ENCODE data around the gene TREML2.

The TREML2 gene

DNA sequence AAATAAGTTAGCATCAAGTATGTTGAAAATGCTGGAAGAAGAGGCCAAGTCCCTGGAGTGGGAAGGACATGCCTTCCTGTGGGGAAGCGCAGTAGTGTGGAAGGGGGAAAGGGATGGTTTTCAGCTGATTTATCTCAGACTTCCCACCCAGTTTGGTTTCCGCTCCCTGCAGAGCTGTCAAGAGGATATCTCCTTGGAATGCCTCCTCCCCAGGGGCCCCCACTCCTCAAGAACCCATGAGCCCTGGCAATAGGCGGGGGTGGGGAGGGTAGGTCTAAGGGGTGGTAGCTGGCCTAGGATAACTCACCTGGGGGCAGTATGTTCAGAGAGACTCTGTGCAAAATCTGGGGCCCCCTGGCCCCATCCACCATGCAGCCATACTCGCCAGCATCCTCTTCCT is 47.5 kb downstream of the TREML2 start:
- Histone ChIP-seq H3K36me3 (ENCODE audit: control insufficient read depth in 4 of 4, insufficient read depth in 4 of 4, low read length in 3 of 4) (no peaks in the 10 kb centered on the region), H3K9me3 (ENCODE audit: control extremely low read depth in 1 of 5, control insufficient read depth in 4 of 5, insufficient read depth in 2 of 5, low read depth in 1 of 5, low read length in 4 of 5) (no peaks in the 10 kb centered on the region), H3K27me3 (replicated peaks in 2 of 5; ENCODE audit: control insufficient read depth in 4 of 5, insufficient read depth in 5 of 5, low read length in 4 of 5) (no peaks in the 10 kb centered on the region), H3K27ac (ENCODE audit: insufficient read depth in 1 of 2, low read depth in 1 of 2, low read length in 2 of 2, poor library complexity in 1 of 2, severe bottlenecking in 2 of 2) (no peak overlapping the region), H3K4me3 (ENCODE audit: control insufficient read depth in 1 of 7, extremely low read depth in 1 of 7, insufficient read depth in 4 of 7, low read depth in 2 of 7, low read length in 6 of 7) (no peak overlapping the region), H3K4me1 (ENCODE audit: control extremely low read depth in 1 of 4, control insufficient read depth in 4 of 4, insufficient read depth in 4 of 4, low read length in 3 of 4) (peaks cover 0 to 8% (median 4%) of the 10 kb centered on the region in 4 experiments)
- WGBS (ENCODE audit: insufficient coverage) = 90% methylated on average over 1 of the region's 4 CpGs
- POLR2A ChIA-PET = no interaction called here
- no peak for DNase-seq
- CTCF ChIA-PET = interaction anchor here (0.7 to 1.6 kb wide), 3 partner anchors 17 to 166 kb away, joined by 3 read pairs; no protein-coding TSS in a partner anchor

DNA sequence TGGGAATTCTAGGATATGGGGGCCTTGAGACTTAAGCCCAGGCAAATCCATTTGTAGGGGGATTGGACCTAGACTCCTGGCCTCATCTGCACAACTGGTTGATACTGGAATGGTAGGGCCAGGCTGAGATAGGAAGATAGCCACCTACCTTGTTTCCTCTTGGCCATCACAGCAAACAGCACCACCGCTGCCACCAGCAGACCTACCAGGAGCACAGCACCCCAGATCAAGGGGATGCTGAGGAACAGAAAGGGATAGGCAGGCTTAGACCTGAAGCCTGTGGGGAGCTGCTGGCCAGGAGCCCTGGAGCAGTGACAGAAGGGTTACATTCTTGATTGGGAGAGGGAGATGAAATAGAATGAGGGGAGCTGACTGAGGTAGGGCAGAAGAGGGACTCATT is 50.3 kb downstream of the TREML2 start:
- no peak for DNase-seq
- WGBS (ENCODE audit: insufficient coverage) = 100% methylated on average over 1 of the region's 1 CpG
- Histone ChIP-seq H3K27ac (ENCODE audit: insufficient read depth in 1 of 2, low read depth in 1 of 2, low read length in 2 of 2, poor library complexity in 1 of 2, severe bottlenecking in 2 of 2) (no peak overlapping the region), H3K27me3 (replicated peaks in 2 of 5; ENCODE audit: control insufficient read depth in 4 of 5, insufficient read depth in 5 of 5, low read length in 4 of 5) (no peaks in the 10 kb centered on the region), H3K4me3 (ENCODE audit: control insufficient read depth in 1 of 7, extremely low read depth in 1 of 7, insufficient read depth in 4 of 7, low read depth in 2 of 7, low read length in 6 of 7) (no peak overlapping the region), H3K36me3 (ENCODE audit: control insufficient read depth in 4 of 4, insufficient read depth in 4 of 4, low read length in 3 of 4) (no peaks in the 10 kb centered on the region), H3K4me1 (ENCODE audit: control extremely low read depth in 1 of 4, control insufficient read depth in 4 of 4, insufficient read depth in 4 of 4, low read length in 3 of 4) (peaks cover 0 to 8% (median 4%) of the 10 kb centered on the region in 4 experiments), H3K9me3 (ENCODE audit: control extremely low read depth in 1 of 5, control insufficient read depth in 4 of 5, insufficient read depth in 2 of 5, low read depth in 1 of 5, low read length in 4 of 5) (no peaks in the 10 kb centered on the region)
- ChIA-PET CTCF (interaction anchor here (1.5 kb wide), 1 partner anchor 14 kb away, joined by 4 read pairs; no protein-coding TSS in a partner anchor), POLR2A (no interaction called here)

DNA sequence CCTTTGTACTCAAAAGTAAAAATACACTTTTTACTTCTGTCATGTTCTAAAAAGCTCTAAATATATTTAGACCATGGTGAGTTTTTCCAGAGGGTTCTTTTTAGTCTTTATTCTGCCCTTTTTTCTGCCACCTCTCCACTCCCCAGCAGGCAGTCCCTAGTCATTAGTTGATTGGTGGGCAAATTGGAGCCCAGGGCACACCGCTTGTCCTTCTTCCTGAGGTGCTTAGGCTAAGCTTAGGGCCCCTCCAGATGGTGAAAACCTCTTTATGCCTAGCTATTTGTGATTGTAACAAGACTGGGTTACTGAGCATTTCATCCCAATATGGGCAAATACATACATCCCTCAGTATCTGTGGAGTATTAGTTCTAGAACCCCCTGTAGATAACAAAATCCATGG is 53.0 kb downstream of the TREML2 start:
- H3K27me3 ChIP-seq (replicated peaks in 2 of 5; ENCODE audit: control insufficient read depth in 4 of 5, insufficient read depth in 5 of 5, low read length in 4 of 5) = no peaks in the 10 kb centered on the region
- no peak for DNase-seq
- H3K4me3 ChIP-seq (ENCODE audit: control insufficient read depth in 1 of 7, extremely low read depth in 1 of 7, insufficient read depth in 4 of 7, low read depth in 2 of 7, low read length in 6 of 7) = no peak overlapping the region
- H3K9me3 ChIP-seq (ENCODE audit: control extremely low read depth in 1 of 5, control insufficient read depth in 4 of 5, insufficient read depth in 2 of 5, low read depth in 1 of 5, low read length in 4 of 5) = peaks cover 0 to 3% (median 0%) of the 10 kb centered on the region in 5 experiments
- no peaks in the 10 kb centered on the region for H3K36me3 ChIP-seq (ENCODE audit: control insufficient read depth in 4 of 4, insufficient read depth in 4 of 4, low read length in 3 of 4)
- POLR2A ChIA-PET = no interaction called here
- no peaks in the 10 kb centered on the region for H3K4me1 ChIP-seq (ENCODE audit: control extremely low read depth in 1 of 4, control insufficient read depth in 4 of 4, insufficient read depth in 4 of 4, low read length in 3 of 4)
- 100% methylated on average over 1 of the region's 1 CpG for WGBS (ENCODE audit: insufficient coverage)
- CTCF ChIA-PET = no interaction called here
- no peak overlapping the region for H3K27ac ChIP-seq (ENCODE audit: insufficient read depth in 1 of 2, low read depth in 1 of 2, low read length in 2 of 2, poor library complexity in 1 of 2, severe bottlenecking in 2 of 2)
